Measurements from ENCODE around the gene CERS1.

The CERS1 gene

GRCh38 chr19:18910010-18910409, 14.1 kb upstream of the CERS1 start:
- no peak overlapping the region for H3K4me2 ChIP-seq (ENCODE audit: insufficient read depth, low read length)
- peaks cover 44% of the 10 kb centered on the region for H4K20me1 ChIP-seq (ENCODE audit: insufficient read depth, low read length)
- H3K4me3 ChIP-seq (ENCODE audit: low read depth in 1 of 2, low read length in 2 of 2): no peak overlapping the region
- H3K9me3 ChIP-seq (ENCODE audit: insufficient read depth, low read length, severe bottlenecking): no peaks in the 10 kb centered on the region
- H3K27me3 ChIP-seq (ENCODE audit: insufficient read depth, low read length, poor library complexity): no peaks in the 10 kb centered on the region
- peaks cover 26% of the 10 kb centered on the region for H3K79me2 ChIP-seq (ENCODE audit: insufficient read depth, low read length)
- DNase-seq: no peak
- no peak overlapping the region for H2AFZ ChIP-seq (ENCODE audit: low read depth, low read length)
- no peaks in the 10 kb centered on the region for H3K4me1 ChIP-seq (ENCODE audit: insufficient read depth, low read length)
- ATAC-seq (ENCODE audit: insufficient read depth, low read depth): no peak
- H3K27ac ChIP-seq (ENCODE audit: low read length): no peak overlapping the region
- H3K9ac ChIP-seq (ENCODE audit: low read depth, low read length): no peak overlapping the region
- H3K36me3 ChIP-seq (ENCODE audit: insufficient read depth, low read length): peaks cover 81% of the 10 kb centered on the region
- TF ChIP-seq, protein P1, sequence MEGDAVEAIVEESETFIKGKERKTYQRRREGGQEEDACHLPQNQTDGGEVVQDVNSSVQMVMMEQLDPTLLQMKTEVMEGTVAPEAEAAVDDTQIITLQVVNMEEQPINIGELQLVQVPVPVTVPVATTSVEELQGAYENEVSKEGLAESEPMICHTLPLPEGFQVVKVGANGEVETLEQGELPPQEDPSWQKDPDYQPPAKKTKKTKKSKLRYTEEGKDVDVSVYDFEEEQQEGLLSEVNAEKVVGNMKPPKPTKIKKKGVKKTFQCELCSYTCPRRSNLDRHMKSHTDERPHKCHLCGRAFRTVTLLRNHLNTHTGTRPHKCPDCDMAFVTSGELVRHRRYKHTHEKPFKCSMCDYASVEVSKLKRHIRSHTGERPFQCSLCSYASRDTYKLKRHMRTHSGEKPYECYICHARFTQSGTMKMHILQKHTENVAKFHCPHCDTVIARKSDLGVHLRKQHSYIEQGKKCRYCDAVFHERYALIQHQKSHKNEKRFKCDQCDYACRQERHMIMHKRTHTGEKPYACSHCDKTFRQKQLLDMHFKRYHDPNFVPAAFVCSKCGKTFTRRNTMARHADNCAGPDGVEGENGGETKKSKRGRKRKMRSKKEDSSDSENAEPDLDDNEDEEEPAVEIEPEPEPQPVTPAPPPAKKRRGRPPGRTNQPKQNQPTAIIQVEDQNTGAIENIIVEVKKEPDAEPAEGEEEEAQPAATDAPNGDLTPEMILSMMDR (IDR thresholded peaks at IDR 0.05; ENCODE audit: borderline replicate concordance, extremely low read depth, low read length, poor library complexity, severe bottlenecking): no peak
- TF ChIP-seq EZH2 (IDR thresholded peaks at IDR 0.05; ENCODE audit: borderline replicate concordance, low read depth, low read length, severe bottlenecking): no peak

- no peak overlapping the region for H3K4me3 ChIP-seq (ENCODE audit: low read depth in 1 of 2, low read length in 2 of 2)
- ATAC-seq (ENCODE audit: insufficient read depth, low read depth) (no peak), DNase-seq (no peak)
- H3K27ac ChIP-seq (ENCODE audit: low read length): no peak overlapping the region
- no peaks in the 10 kb centered on the region for H3K4me1 ChIP-seq (ENCODE audit: insufficient read depth, low read length)
- H3K79me2 ChIP-seq (ENCODE audit: insufficient read depth, low read length): peaks cover 17% of the 10 kb centered on the region
- peaks cover 44% of the 10 kb centered on the region for H4K20me1 ChIP-seq (ENCODE audit: insufficient read depth, low read length)
- TF ChIP-seq, protein P1 (IDR thresholded peaks at IDR 0.05; ENCODE audit: borderline replicate concordance, extremely low read depth, low read length, poor library complexity, severe bottlenecking): no peak
- no peak for TF ChIP-seq EZH2 (IDR thresholded peaks at IDR 0.05; ENCODE audit: borderline replicate concordance, low read depth, low read length, severe bottlenecking)
- no peak overlapping the region for H2AFZ ChIP-seq (ENCODE audit: low read depth, low read length)
- no peak overlapping the region for H3K9ac ChIP-seq (ENCODE audit: low read depth, low read length)
- H3K36me3 ChIP-seq (ENCODE audit: insufficient read depth, low read length): peaks cover 82% of the 10 kb centered on the region
- H3K9me3 ChIP-seq (ENCODE audit: insufficient read depth, low read length, severe bottlenecking): no peaks in the 10 kb centered on the region
- H3K4me2 ChIP-seq (ENCODE audit: insufficient read depth, low read length): no peak overlapping the region
- no peaks in the 10 kb centered on the region for H3K27me3 ChIP-seq (ENCODE audit: insufficient read depth, low read length, poor library complexity)
Measured at GRCh38 chr19:18908917-18909619, 13.1 kb upstream of the CERS1 start.

DNA sequence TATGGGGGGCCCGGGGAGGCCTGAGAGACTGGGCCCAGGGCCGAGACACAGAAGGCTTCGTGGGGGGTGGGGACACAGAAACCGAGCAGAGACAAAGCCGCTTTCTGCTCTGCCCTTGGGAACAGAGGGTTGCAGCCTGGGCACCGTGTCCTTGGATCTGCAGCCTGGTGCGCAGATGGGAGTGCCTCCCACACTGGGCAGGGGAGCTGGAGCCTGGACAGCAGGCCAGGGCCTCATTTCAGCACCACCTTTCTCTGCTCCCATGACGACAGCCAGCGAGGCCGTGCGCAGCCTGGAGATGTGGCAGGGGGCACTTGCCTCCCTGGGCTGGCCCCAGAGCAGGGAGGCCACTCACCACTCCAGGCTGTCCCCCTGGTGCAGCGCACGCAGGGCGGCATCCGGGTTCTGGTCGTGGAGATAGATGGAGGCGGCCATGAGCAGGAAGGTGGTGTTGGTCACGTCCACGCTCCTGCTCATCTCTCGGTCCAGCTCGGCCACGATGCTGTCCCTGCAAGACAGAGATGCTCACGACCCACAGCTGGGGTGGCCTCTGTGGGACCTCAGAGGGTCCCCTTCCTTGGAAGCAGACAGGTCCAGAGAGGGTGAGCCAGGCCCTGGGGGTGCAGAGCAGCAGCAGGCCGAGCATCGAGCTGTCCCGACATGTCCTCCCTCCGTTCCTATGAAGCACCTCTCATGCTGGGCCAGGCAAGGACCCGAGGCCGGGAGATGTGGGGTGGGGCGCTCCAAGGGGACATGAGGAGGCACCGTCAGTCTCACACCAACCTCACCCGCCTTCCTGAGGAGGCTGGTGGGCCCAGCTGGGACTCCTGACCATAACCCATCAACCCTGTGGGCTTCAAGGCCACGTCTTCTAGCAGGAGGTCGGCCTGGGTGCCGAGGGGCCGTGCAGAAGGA, 10.9 kb upstream of the CERS1 start:
- no peak overlapping the region for H3K4me2 ChIP-seq (ENCODE audit: insufficient read depth, low read length)
- no peak for TF ChIP-seq EZH2 (IDR thresholded peaks at IDR 0.05; ENCODE audit: borderline replicate concordance, low read depth, low read length, severe bottlenecking)
- TF ChIP-seq, protein P1 (IDR thresholded peaks at IDR 0.05; ENCODE audit: borderline replicate concordance, extremely low read depth, low read length, poor library complexity, severe bottlenecking): no peak
- H3K4me3 ChIP-seq (ENCODE audit: low read depth in 1 of 2, low read length in 2 of 2): no peak overlapping the region
- peaks cover 79% of the 10 kb centered on the region for H3K36me3 ChIP-seq (ENCODE audit: insufficient read depth, low read length)
- H3K9me3 ChIP-seq (ENCODE audit: insufficient read depth, low read length, severe bottlenecking): no peaks in the 10 kb centered on the region
- peaks cover 31% of the 10 kb centered on the region for H4K20me1 ChIP-seq (ENCODE audit: insufficient read depth, low read length)
- no peak overlapping the region for H2AFZ ChIP-seq (ENCODE audit: low read depth, low read length)
- ATAC-seq (ENCODE audit: insufficient read depth, low read depth): no peak
- no peaks in the 10 kb centered on the region for H3K4me1 ChIP-seq (ENCODE audit: insufficient read depth, low read length)
- DNase-seq: no peak
- H3K27me3 ChIP-seq (ENCODE audit: insufficient read depth, low read length, poor library complexity): no peaks in the 10 kb centered on the region
- no peaks in the 10 kb centered on the region for H3K79me2 ChIP-seq (ENCODE audit: insufficient read depth, low read length)
- H3K9ac ChIP-seq (ENCODE audit: low read depth, low read length): no peak overlapping the region
- H3K27ac ChIP-seq (ENCODE audit: low read length): no peak overlapping the region

Data from DND-41 (cell line).